HepG2 (cell line): ENCODE results near the gene ARX. TPM values are rescaled to one million over a fixed set of nuclear protein-coding genes. Genes with fewer than 3 reads are reported as not detected.

ENCODE experiments used
- ATAC-seq: fragments of 200-7000 bp; cut with Tn5 transposase; 3 replicates; pipeline ENCODE4 v1.9.1; 2020; ENCODE audit warnings: mild to moderate bottlenecking, moderate library complexity
- BruUV-seq: library from RNA; stranded (reverse); fragments of 400-500 nt; replicated peaks from 2 replicates; lab custom pipeline; 2021; lab: Mats Ljungman, UMichigan
- CTCF ChIA-PET: fragments of 300-600 bp; formaldehyde crosslinking; extraction: SDS; loops from one replicate; lab custom pipeline; 2021; ENCODE audit warnings: low total read pairs, inconsistent platforms, low intra/inter-chr PET ratio; lab: Yijun Ruan, JAX
- POLR2A ChIA-PET: fragments of 350-600 bp; sonication (Branson Sonifier 250); formaldehyde crosslinking; loops from one replicate; lab custom pipeline; 2020; ENCODE audit warnings: antibody characterized with exemption, inconsistent platforms; lab: Yijun Ruan, JAX
- DNase-seq: peaks from one replicate; pipeline ENCODE4 v3.0.0-alpha.2; 2015; ENCODE audit warnings: low spot score
- FAIRE-seq: peaks from 3 replicates; lab custom pipeline; 2011; peaks lifted over from hg19 to GRCh38; lab: Jason Lieb, UNC
- H2AFZ ChIP-seq: one replicate; pipeline ENCODE4 v1.6.1; 2011; ENCODE audit warnings: low read length, inconsistent platforms
- H3K27ac ChIP-seq: fragments of 300-600 bp; 3 replicates; pipeline ENCODE4 v1.8.0; 2011; ENCODE audit warnings: mixed run types, mild to moderate bottlenecking, mixed read lengths, low read length, inconsistent platforms; ENCODE audit not compliant: insufficient read depth; ENCODE audit errors: extremely low read length
- H3K27me3 ChIP-seq, 2 experiments: fragments of 200-600 bp in 1 of 2; 2 replicates in 1 of 2; 3 replicates in 1 of 2; pipeline versions ENCODE4 v1.6.0 to v1.8.0; 2011; ENCODE audit warnings: low read length in 2 of 2, mild to moderate bottlenecking in 2 of 2, moderate library complexity in 2 of 2, inconsistent platforms in 1 of 2; ENCODE audit not compliant: insufficient read depth in 2 of 2, control insufficient read depth in 1 of 2
- H3K36me3 ChIP-seq, 2 experiments: fragments of 200-600 bp in 1 of 2; replicated peaks in 1 of 2; 2 replicates in 1 of 2; 3 replicates in 1 of 2; pipeline versions ENCODE4 v1.5.1 to v1.8.0; 2011; ENCODE audit warnings: low read length in 2 of 2, inconsistent platforms in 1 of 2; ENCODE audit not compliant: insufficient read depth in 2 of 2, control insufficient read depth in 1 of 2
- H3K4me1 ChIP-seq: 2 replicates; pipeline ENCODE4 v1.5.1; 2012; ENCODE audit warnings: low read length, inconsistent platforms; ENCODE audit not compliant: insufficient read depth
- H3K4me2 ChIP-seq: 2 replicates; pipeline ENCODE4 v1.6.0; 2011; ENCODE audit warnings: low read depth, low read length, inconsistent platforms
- H3K4me3 ChIP-seq, 3 experiments: fragments of 200-600 bp in 1 of 3; sonication (generic), shearing (Covaris generic) in 1 of 3; replicated peaks in 1 of 3; 2 replicates each; pipeline ENCODE4 v1.5.1; 2011 to 2016; ENCODE audit warnings: low read length in 3 of 3, inconsistent platforms in 2 of 3, low read depth in 2 of 3, mild to moderate bottlenecking in 2 of 3, control low read depth in 1 of 3, mixed read lengths in 1 of 3; ENCODE audit not compliant: insufficient read depth in 1 of 3
- H3K79me2 ChIP-seq: one replicate; pipeline ENCODE4 v1.6.1; 2011; ENCODE audit warnings: low read length, inconsistent platforms; ENCODE audit not compliant: insufficient read depth
- H3K9ac ChIP-seq: 2 replicates; pipeline ENCODE4 v1.6.0; 2011; ENCODE audit warnings: mild to moderate bottlenecking, low read depth, low read length, inconsistent platforms; ENCODE audit not compliant: insufficient read depth
- H3K9me3 ChIP-seq: 2 replicates; pipeline ENCODE4 v1.5.1; 2012; ENCODE audit warnings: mild to moderate bottlenecking, low read length
- H4K20me1 ChIP-seq: 2 replicates; pipeline ENCODE4 v1.6.0; 2011; ENCODE audit warnings: inconsistent platforms, mild to moderate bottlenecking, low read length, moderate library complexity; ENCODE audit not compliant: insufficient read depth
- RCOR2 ChIP-seq: IDR thresholded peaks from 2 replicates; pipeline ENCODE4 v1.6.1; 2016; ENCODE audit warnings: missing biosample characterization, missing genetic modification reagents
- ZNF501 ChIP-seq: sonication (generic); formaldehyde crosslinking; IDR thresholded peaks from 2 replicates; pipeline ENCODE4 v1.5.1; 2020; ENCODE audit warnings: mild to moderate bottlenecking, moderate library complexity, missing genetic modification reagents
- ZNF512 ChIP-seq: sonication (generic); formaldehyde crosslinking; IDR thresholded peaks from 2 replicates; pipeline ENCODE4 v1.4.0; 2020; ENCODE audit warnings: mild to moderate bottlenecking, missing genetic modification reagents
- WGBS: methylation state at CpG from one replicate; pipeline ENCODE4 v1.1.6; 2017; ENCODE audit warnings: low lambda C conversion rate; 5-methylcytosine and 5-hydroxymethylcytosine counted together
- in situ Hi-C: cut with HindIII; loops from 2 replicates; pipeline ENCODE4 v1.10.0; 2017; ENCODE audit warnings: low pct_unique_long_range_greater_than_20kb; ENCODE audit not compliant: extremely low pct_ligation_motif_present
- intact Hi-C: fragments of 100-400 bp; cut with micrococcal nuclease; formaldehyde crosslinking; loops from one replicate; pipeline ENCODE4 v1.10.0; 2022; ENCODE audit not compliant: unreplicated experiment
- polyA plus RNA-seq, 8 experiments: library from polyadenylated mRNA; depleted of rRNA in 3 of 8; stranded (reverse) in 7 of 8; unstranded in 1 of 8; fragments of >200 nt; fragmentation: Illumina TruSeq in 4 of 8; extraction: Trizol in 4 of 8; gene quantifications; 2 replicates each; pipeline versions ENCODE4 v1.2.1 to v1.2.3, GENCODE V29; 2011 to 2016; ENCODE audit warnings: low read depth in 4 of 8, missing spikeins in 1 of 8, mixed read lengths in 1 of 8; ENCODE audit not compliant: insufficient read depth in 1 of 8
- total RNA-seq, 5 experiments: library from RNA; depleted of rRNA; stranded (reverse); fragments of >200 nt; fragmentation: Illumina TruSeq; extraction: Trizol; gene quantifications; 2 replicates each; pipeline ENCODE4 v1.2.3, GENCODE V29; 2016; ENCODE audit warnings: low read depth in 1 of 5
- TF ChIP-seq, protein P1 (sequence below): sonication (generic); formaldehyde crosslinking; IDR thresholded peaks from 2 replicates; pipeline ENCODE4 v1.8.0; 2022; ENCODE audit warnings: missing genetic modification reagents, mild to moderate bottlenecking, inconsistent platforms, borderline replicate concordance

Gene ARX
- total and polyA plus RNA-seq, 2 of the 13 experiments (the other 11 are each of a cell fraction or from before 2014, with no cell fraction given) = not detected

DNA sequence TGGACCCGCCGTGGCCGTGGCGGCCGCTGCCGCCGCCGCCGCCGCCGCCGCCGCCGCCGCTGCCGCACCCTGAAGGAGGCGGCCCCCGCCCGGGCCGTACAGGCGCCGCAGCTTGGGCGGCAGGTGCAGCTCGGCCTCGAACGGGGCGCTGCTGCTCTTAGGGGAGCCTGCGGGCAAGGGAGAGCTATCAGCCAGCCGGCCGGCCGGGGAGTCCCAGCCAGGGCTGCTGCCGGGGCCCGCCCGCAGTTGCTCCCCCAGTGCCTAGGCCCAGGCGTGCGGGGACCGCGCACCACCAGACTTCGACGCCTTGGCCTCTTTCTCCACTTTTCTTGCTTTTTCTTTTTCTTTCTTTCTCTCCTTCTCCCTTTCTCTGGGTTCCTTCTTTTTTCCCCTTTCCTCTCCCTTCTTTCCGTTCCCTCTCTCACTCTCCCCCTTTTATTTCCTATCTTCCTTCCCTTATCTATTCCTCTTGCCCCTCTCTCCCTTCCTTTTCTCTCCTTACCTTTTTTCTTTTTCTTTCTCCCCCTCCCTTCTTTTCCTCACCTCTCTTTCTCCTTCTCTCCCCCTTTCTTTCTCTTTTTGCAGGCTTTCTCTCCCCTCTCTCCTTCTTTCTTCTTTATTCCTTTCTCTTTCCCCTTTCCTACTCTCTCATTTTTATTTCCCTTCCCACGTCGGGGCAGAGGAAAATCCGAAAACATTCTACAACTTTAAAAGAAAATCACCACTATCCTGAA lies 2.0 kb downstream of the ARX start:
- Histone ChIP-seq H3K36me3 (no peaks in the 10 kb centered on the region), H2AFZ (no peak overlapping the region), H4K20me1 (no peaks in the 10 kb centered on the region), H3K9ac (no peak overlapping the region), H3K79me2 (no peaks in the 10 kb centered on the region), H3K27me3 (peaks cover 4 to 55% of the 10 kb centered on the region in 2 experiments), H3K4me2 (peak overlapping the region; percentile 7; the same call in 1 of the 2 replicates), H3K4me3 (no peak overlapping the region), H3K27ac (no peak overlapping the region), H3K4me1 (peaks cover 6% of the 10 kb centered on the region; the same call in 1 of the 2 replicates), H3K9me3 (no peaks in the 10 kb centered on the region)
- ChIA-PET CTCF (no interaction called here), POLR2A (no interaction called here)
- no peak for ATAC-seq
- BruUV-seq = no TSS peak
- 45% methylated on average over 10 of the region's 44 CpGs for WGBS
- intact Hi-C loops = no loop called here
- TF ChIP-seq ZNF501 (no peak), ZNF512 (CRISPR knock-in tag) (peak; percentile 76; the same call in 1 of the 2 replicates), RCOR2 (CRISPR knock-in tag) (no peak)
- TF ChIP-seq, protein P1, sequence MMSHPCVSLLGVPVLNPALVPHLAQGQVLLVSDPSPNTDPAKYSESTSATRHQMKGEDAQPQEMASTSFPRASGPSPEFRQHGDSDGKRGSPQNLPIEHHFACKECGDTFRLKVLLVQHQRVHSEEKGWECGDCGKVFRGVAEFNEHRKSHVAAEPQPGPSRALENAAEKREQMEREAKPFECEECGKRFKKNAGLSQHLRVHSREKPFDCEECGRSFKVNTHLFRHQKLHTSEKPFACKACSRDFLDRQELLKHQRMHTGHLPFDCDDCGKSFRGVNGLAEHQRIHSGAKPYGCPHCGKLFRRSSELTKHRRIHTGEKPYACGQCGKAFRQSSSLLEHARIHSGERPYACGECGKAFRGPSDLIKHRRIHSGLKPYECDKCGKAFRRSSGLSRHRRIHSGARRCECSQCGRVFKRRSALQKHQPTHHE = no peak
- in situ Hi-C loops = no loop called here
- no peak for FAIRE-seq
- DNase-seq = no peak
